Sigmoid colon (tissue), 4 donors: ENCODE data around the gene ADARB1.

Source experiments
- EP300 ChIP-seq, 4 donors: sonication (generic); formaldehyde crosslinking; IDR thresholded peaks; one replicate each; pipeline ENCODE4 v1.6.1; 2017; ENCODE audit warnings: antibody characterized with exemption in 4 of 4
- POLR2A ChIP-seq, 2 donors: fragments of 450-650 bp; IDR thresholded peaks; one replicate each; pipeline ENCODE4 v1.6.1; 2016; ENCODE audit warnings: antibody characterized with exemption in 2 of 2, mild to moderate bottlenecking in 2 of 2, moderate library complexity in 2 of 2
- POLR2AphosphoS5 ChIP-seq, 4 donors: sonication (generic); formaldehyde crosslinking; IDR thresholded peaks; one replicate each; pipeline ENCODE4 v1.6.1; 2017; ENCODE audit warnings: antibody characterized with exemption in 4 of 4
- TF ChIP-seq, protein P1 (sequence below), 4 experiments: fragments of 450-650 bp in 3 of 4; fragments of 200-600 bp in 1 of 4; IDR thresholded peaks; one replicate each; pipeline ENCODE4 v1.5.1; 2016 to 2019; ENCODE audit warnings: antibody characterized with exemption in 4 of 4, mild to moderate bottlenecking in 3 of 4, moderate library complexity in 2 of 4

DNA sequence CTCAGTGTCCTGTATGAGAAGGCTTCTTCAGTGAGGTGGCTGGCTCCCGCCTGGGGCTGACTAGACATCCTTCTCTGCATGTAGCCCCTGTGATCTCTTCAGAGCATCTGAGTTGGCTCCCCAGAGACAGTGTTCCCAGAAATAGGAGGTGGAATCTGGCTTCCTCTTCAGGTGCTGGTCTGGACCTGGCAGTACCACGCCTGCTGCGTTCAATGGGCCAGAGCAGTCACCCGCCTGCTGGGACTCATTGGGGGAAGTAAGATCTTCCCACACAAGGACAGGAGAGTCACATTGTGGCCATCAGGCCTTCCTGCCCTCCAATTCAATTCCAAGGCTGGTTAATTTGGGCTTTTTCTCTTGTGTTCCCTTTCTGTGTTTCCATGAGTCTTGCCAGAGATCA, 51.0 kb downstream of the ADARB1 start:
- TF ChIP-seq, protein P1, sequence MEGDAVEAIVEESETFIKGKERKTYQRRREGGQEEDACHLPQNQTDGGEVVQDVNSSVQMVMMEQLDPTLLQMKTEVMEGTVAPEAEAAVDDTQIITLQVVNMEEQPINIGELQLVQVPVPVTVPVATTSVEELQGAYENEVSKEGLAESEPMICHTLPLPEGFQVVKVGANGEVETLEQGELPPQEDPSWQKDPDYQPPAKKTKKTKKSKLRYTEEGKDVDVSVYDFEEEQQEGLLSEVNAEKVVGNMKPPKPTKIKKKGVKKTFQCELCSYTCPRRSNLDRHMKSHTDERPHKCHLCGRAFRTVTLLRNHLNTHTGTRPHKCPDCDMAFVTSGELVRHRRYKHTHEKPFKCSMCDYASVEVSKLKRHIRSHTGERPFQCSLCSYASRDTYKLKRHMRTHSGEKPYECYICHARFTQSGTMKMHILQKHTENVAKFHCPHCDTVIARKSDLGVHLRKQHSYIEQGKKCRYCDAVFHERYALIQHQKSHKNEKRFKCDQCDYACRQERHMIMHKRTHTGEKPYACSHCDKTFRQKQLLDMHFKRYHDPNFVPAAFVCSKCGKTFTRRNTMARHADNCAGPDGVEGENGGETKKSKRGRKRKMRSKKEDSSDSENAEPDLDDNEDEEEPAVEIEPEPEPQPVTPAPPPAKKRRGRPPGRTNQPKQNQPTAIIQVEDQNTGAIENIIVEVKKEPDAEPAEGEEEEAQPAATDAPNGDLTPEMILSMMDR (IDR thresholded peaks at IDR 0.05): no peak
- TF ChIP-seq POLR2A (IDR thresholded peaks at IDR 0.05): no peak
- TF ChIP-seq POLR2AphosphoS5 (IDR thresholded peaks at IDR 0.05): no peak
- TF ChIP-seq EP300 (IDR thresholded peaks at IDR 0.05): no peak
